Stimulated activated CD8-positive, alpha-beta memory T cell treated with anti-CD3 and anti-CD28 coated beads, Interleukin-7, amount 100 ng/mL, for 48 hours (primary cell): ENCODE data around the gene HTR4.
"Not testable (repeated sequence)": the region's sequence is repeated elsewhere in the genome, so short reads cannot be mapped to it uniquely, and the experiment has no call there.

Experiments
- DNase-seq, 2 donors: peaks; one replicate each; pipeline ENCODE4 v3.0.0-alpha.2; 2020; ENCODE audit warnings: low read depth in 1 of 2; ENCODE audit errors: extremely low read depth in 1 of 2

HTR4 gene

DNA sequence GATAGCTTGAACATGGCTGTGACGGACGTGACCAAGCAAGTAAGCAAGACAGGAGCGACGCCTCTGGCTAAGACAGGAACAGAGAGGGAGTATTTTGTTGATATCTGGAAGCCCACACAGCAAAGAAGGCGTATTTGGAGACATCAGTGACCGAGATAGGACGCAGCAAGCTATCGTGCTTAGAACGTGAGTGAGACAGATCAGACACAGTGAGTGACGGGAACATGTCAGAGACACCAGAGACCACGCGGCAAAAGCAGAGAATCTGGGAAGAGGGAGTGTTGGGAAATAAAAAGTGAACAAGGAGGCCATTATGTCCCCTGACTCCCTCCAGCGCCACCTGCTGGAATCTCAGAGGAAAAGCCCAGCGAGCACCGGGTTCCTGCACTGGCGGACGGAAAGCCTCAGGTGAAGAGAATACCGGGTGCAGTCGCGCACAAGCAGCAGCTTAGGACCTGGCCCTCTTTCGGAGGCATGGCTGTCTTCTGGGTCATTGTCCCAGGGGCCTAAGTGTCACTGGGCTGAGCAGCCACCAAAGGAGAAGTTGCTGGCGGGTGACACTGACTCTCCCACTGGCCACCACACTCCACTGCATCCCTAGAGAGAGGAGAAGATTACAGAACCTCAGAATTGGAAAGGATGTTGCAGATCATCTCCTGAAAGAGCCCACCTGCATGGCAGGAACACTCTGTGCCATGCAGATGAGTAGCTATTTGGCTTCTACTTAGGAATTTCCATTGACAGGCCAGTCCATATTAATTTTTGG is 171.4 kb downstream of the HTR4 start:
- peak; percentile 35 to 36 for DNase-seq

DNA sequence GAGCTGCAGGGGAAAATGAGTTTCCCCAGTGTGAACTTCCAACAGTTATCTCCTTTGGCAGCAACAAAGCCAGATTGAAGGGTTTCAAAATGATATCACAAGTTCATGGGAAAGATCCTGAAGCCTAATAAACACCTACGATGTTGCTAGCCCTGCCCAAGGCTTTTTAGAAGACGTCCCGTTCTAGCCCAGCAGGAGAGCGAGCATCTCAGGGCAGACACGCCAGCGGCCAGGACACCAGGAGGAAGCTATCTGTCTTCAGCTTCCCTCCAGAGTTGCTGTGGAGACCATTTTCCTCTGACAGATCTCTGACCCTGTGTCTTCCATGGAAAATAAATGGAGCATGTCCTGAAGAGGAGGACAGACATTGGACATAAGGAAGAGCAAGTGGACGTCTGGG is 172.1 kb downstream of the HTR4 start:
- DNase-seq: no peak

DNA sequence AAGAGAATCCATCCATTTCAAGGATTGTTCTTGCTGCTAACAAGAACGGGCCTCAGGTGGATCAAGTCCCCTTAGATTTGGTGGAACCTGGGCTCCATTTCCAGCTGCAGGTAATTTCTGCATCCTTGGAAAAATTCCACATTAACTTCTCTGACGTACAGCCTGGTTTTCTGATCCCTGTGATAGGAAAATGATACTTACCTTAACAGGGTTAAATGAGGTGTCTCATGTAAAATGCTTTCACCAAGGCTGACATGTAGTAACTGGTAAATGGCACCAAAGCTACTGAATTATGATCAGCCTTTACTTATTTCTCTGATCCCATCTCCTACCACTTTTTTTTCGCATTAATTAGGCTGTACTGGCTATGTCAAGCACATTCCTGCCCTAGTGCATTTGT is 176.9 kb downstream of the HTR4 start:
- no peak for DNase-seq

DNA sequence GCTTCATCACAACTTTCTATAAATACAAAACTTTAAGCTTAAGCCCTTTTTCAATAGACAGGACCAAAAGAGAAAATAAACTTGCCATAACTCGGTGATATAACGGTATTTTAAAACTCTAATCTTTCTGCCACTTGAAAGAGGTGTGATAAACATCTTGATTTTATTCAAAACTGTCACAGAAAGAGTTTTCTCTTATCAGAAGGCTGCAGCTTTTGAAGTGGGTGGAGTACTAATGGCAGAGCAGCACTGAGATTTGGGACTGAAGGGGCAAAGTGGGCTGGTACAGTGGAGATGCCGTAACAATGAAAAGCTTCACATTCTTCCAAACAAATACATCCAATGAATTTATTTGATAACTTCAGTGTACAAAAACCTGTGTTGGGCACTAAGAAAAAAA is 178.0 kb downstream of the HTR4 start:
- no peak for DNase-seq

DNA sequence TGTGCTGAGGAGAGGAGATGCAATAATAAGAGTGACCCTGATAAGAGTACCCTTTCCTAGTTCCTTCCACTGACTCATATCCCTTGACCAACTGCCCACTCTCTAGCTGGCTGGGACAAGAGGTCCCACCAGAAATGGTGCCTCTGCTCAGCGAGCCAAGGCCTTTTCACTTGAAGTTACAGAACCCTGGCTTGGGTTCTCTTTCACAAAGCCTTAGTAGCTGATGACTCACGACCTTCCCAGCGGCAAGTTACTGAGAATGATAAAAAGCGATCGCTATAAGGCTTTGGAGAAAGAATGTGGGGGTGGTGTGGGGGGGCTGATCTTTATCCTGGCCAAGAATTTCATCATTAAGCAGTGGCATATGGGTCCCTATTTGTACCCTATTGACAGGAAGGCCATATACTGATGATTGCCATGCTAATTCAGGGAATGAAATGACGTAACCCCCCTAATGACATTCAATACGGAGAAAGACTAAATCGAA is 180.3 kb downstream of the HTR4 start:
- DNase-seq: no peak

DNA sequence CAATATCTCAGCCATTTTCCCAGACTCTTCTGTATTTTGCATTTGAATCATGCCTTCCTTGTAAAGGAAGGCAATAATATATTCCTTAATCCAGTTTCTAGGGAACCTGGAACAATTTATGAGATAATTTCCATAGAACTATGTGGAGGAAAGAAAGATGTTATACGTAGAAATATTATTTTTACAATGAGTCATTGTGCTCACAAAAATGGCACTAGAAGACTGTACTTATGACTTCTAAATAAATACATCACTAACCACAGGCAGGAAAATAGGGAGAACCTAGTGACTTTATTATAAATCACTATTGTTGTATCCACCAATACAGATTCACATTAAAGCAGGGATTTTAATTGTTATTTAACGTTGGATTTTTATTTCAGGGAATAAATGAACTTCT is 182.9 kb downstream of the HTR4 start:
- DNase-seq: no peak

DNA sequence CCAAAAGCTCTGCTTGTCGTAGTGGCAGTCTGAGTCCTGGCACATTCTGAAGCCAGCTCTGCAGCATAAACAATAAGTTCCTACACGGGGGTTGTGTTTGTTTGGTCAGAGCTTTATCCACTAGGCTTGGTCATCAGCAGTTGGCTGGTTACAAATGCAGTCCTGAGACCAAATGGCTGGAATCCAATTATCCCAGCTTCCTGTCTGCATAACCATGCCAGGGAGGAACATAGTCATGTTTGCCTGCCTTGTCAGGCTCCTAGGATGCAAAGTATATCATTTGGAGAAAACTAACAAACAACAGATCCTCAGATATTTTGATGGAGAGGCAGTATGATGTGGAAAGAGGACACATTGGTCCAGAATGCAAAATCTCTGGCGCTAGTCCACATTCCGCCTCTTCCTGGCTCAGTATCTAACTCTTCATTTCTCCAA is 184.8 kb downstream of the HTR4 start:
- no peak for DNase-seq

DNA sequence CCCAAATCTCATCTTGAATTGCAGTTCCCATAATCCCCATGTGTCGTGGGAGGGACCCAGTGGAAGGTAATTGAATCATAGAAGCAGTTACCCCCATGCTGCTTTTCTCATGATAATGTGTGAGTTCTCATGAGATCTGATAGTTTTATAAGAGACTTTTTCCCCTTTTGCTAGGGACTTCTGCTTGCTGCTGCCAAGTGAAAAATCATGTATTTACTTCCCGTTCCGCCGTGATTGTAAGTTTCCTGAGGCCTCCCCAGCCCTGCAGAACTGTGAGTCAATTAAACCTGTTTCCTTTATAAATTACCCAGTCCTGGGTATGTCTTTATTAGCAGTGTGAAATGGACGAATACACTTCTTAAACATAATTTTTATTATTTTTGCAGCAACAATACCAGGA is 185.6 kb downstream of the HTR4 start:
- not testable (repeated sequence) for DNase-seq

DNA sequence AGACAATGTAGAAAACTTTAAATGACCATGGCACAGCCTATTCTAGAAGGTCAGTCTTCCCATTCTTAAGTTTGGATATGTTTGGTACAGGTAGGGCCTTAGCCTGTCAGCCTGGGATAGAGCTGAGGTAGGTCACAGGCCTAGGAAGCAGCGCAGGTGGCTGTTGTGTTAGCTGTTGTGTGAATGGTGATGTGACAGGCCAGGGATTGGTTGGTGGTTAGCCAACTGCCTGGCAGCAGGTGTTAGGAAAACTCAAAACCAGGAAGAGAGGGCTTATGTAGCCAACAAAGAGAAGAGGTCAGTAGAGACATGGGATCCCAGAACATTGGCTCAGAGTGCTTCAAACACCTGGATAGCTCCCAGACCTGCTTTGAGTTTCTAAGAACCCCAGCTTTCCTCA is 186.4 kb downstream of the HTR4 start:
- no peak for DNase-seq

DNA sequence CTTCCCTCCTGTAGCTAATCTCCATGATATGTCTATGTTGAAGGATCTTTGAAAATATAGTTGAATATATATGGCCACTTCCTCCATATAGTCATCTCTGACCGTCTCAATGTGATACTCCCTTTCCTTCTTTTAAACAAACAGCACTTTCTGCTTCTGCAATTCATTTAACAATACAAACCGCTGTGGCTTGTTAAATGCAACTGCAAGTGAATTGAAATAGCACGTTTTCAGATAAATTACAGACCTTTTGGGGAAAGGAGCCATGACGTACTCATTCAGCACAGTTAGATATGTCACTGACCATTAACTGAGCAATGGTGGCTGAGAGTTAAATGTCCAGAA is 188.1 kb downstream of the HTR4 start:
- DNase-seq: no peak

DNA sequence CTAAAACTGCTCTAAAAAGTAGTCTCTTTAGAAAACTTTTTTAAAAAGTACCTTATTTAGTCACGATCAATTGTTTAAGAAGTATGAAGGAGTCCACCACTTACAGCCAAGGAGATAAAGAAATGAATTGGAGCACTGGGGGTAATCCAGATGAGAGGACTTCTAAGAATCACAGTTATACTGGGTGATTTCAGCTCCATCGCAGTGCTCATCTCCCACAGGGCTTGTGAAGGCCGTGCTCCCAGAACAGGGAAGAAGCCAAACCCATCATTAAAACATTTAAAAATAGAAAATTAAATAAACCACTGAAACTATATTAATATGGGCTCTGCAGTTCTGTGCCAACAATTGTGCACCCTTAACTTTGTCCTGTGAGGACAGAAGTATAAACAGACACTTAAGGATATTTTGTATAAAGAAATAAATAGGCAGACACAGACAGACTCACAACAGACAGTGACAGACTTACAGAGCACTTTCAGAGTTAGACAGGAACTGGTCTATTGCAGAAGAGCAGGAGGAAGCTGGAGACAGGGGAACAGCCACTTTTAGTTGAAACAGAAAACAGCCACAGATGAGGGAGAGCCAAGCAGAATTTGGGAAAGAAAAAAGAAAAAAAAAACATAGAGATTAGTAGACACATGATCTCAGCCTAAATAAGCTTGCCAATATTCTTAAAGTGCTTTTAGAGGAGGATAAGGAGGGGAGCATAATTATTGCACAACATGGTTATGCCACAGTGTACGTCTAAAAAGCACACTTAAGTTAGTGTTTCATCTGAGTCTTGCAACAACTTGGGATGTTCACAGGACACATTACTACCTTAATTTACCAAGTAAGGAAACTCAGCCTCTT is 188.7 kb downstream of the HTR4 start:
- DNase-seq: no peak

DNA sequence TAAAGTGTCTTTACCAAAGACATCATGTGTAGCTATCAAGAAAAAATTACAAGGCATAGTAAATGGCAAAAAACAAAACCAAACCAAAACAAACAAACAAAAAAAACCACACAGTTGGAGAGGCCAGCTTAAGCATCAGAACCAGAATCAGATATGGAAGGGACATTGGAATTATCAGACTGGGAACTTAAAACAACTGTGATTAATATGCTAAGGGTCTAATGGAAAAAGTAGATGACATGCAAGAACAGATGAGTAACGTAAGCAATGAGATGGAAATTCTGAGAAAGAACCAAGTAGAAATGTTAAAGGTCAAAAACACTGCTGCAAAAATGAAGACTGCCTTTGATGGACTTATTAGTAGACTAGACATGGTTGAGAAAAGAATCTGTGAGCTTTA is 194.7 kb downstream of the HTR4 start:
- no peak for DNase-seq

DNA sequence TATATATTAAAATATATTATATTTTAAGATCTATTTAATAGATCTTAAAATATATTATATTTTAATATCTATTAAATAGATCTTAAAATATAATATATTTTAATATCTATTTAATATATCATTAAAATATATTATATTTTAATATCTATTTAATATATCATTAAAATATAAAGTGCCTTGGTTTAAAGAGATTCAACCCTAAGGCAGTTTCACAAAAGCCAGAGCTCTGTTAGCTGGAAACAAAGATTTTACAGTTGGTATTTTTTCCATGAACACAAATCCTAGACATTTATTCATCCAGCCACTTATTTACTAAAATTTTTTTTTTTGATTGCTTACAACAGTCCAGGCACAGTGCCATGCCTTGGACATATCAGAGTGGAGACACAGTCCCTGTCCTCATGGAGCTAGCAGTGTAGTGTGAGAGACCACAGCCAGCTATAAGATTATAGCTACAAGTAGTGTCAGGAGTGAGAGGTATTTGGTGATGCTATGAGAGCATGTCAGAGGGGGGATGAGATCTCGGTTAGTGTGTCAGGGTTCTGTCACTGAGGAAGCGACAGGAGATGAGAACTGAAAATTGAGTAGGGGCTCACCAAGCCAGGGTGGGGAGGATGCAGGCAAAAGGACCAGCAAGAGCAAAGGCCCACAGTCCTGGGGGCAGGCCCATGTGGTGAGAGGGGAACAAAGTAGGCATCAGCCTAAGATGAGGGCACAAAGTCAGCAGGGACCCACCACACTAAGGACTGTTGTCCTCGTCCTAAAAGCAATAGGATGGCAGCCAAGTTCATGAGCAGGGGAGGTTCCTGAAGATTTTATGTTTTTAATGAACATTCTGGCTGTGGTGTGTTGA is 196.1 kb downstream of the HTR4 start:
- DNase-seq: no peak

DNA sequence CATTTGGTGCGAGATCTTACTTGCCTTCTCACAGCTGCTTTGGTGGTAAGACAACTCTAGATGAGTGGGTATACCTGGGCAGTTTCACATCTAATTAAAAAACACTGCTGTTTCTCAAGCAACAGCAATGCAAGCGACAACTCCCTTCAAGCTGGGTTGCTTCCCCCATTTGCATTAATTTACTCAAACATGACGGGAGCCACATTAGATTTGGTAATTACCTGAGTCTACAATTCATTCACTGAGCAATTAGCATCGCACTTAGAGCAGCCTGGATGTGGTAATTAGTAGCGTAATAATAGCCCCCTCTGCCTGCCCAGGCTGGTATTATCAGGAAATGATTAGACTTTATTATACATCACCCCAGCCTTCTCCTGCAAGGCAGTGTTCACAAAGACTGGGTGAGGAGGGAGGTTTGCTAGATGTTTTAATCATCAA is 197.1 kb downstream of the HTR4 start:
- DNase-seq: no peak

DNA sequence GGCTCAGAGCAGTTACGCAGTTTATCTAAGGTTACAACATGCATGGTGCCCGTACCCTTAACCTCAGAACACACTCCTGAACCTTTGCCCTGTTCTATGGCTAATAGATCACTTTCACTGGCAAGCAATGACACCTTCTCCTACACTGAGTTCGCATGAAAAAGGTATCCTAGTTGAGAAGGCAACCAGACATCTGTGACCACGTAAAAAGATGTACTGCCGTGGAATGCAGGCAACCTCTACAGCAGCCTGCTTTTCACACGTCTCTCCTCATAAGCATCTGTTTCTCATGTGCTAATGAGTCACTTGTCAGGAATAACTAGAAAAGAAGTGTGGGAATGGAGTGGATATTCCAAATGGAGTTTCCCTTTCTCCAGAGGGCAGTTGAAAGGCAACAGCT is 199.1 kb downstream of the HTR4 start:
- no peak for DNase-seq

DNA sequence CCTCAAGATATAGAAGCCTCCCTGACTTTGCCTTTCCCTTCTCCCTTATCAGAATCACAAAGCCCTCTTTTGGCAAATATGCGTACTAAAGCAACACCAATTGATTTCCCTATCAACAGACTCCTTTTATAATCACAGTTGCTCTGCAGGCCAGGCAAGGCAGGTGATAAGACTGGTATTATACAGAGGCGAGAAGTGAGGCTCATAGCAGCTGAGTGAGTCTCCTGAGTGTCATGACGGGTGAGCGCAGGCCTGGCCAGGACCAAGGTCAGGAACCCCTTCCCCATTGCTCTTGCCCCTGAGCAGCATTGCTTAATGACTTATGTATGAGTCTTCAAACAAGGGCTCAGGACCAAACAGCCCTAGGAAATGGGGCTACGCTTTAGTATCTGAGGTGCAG is 199.8 kb downstream of the HTR4 start:
- no peak for DNase-seq

DNA sequence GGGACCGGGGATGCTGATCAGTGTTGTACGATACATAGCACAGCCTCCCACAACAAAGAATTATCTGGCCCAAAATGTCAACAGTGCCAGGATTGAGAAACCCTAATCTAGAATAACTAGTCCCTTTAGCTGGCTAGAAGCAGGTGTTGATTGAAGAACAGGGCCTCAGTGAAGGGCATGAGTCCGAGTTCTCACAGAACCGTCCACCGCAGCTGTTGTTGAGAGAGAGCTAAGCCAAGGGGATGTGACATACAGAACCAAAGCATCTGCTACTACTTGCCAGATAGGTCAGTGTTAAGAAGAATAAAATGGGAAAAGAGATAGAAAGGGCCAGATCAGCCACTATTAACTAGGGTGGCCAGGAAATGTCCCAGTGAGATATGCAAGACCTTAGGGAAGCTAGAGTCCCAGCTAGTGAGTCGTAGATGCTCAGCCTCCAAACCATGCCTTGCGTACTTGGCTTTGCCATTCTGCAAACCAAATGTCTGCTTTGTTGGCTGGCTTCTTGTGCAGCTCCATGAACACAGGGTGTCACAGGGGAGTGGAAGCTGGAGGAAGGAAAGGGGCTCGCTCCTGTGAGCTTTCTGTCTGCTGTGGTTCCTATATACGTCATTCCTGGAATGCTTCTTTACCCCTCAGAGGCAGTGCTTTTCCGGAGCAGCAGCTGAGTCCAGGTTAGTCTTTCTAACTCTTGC is 201.7 kb downstream of the HTR4 start:
- DNase-seq: no peak

DNA sequence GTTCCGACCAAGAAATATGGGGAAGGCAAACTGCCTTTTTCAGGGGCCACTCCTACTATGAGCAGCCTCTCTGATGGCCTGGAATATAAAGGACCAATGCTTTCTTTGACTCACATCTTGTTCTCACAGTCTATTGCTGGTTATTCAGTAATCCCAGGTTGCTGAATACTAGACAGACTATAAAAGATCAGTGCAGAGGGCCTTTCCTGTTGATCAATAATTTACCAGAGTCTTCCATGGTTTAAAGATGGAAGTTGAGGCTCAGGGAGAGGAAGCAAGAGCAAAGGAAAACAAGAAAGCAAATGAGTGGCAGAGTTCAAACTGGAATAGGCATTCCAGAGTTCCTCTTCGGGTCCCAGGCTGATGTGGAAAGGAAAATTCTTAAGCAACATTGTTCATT is 207.7 kb downstream of the HTR4 start:
- DNase-seq: no peak

DNA sequence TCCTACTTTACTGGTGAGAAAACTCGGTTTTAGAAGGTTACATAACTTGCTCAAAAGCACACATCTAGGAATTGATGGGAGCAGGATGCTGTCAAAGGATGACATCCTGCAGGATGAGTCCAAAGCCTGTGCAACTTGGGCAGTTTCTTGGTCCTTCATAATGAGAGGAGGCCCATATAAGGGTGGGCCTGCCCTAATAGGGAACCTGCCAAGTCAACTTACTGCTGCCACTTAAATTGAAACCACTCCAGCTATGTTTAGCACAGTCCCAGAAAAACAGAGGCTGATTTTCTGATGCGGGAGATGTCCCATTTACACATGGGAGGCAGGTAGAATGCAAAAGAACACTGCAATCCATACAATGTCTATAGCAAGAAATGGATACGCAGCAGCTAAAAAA is 208.7 kb downstream of the HTR4 start:
- no peak for DNase-seq

DNA sequence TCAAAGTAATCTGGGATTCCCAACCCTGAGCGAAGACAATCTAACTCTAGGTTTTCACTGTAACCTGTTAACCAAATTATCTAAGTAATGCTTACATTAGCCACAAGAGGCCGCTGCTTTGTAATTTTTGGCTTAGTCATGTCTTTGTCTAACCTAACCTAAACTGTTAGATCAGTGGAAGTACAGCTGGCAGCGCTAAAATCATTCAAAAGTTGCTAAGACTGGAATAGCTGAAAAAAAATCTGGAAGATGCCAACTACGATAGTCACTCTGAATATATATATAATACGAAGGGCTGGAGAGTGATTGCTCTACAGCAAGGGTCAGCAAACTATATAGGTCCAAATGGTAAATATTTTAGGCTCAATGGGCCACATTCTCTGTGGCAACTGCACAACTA is 210.3 kb downstream of the HTR4 start:
- DNase-seq: peak in 1 of 2 donors; percentile 5

DNA sequence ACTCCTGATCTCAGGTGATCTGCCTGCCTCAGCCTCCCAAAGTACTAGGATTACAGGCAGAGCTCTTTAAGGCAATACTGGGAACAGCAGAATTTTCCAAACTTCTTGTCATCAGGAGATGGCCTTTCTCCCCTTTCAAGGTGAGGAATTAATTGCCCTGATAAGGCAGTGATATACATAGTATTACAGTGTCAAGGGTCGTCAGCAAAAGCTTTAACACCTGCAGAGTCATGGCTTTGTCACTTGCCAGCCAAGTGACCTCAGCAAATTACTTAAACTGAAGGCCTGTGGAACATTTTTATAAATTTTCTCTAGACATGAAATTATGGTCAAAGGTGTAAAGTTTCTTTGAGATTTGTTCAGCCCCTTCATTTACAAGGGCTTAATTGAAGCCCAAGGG is 211.1 kb downstream of the HTR4 start:
- no peak for DNase-seq
